Measurements from ENCODE around the gene SDK1. TPM values are rescaled to one million over a fixed set of nuclear protein-coding genes. Genes with fewer than 3 reads are reported as not detected.

Gene SDK1
- total and polyA plus RNA-seq, 8 donors, result 1.6 to 11.2 (median 6.6) TPM

GRCh38 chr7:3564231-3564630 is 263.2 kb downstream of the SDK1 start:
- WGBS, 5 donors, result 79 to 98% (median 91%) methylated on average over 3 of the region's 3 CpGs

GRCh38 chr7:3568516-3568915 is 267.5 kb downstream of the SDK1 start:
- H3K27me3 ChIP-seq, result no peaks in the 10 kb centered on the region
- H3K27ac ChIP-seq, result no peak overlapping the region
- no peaks in the 10 kb centered on the region for H3K9me3 ChIP-seq
- no peak for DNase-seq
- WGBS, 5 donors, result 76 to 93% (median 88%) methylated on average over 1 of the region's 1 CpG
- H3K4me1 ChIP-seq, result no peaks in the 10 kb centered on the region
- intact Hi-C loops (cut with DNase I; ENCODE audit: low total_unique reads), result no loop called here
- no peaks in the 10 kb centered on the region for H3K36me3 ChIP-seq
- TF ChIP-seq CTCF (IDR thresholded peaks at IDR 0.05), result no peak
- TF ChIP-seq EP300 (IDR thresholded peaks at IDR 0.05), result no peak
- TF ChIP-seq POLR2AphosphoS5 (IDR thresholded peaks at IDR 0.05), result no peak
- no peak for TF ChIP-seq POLR2A (IDR thresholded peaks at IDR 0.05)
- H3K4me3 ChIP-seq, result no peak overlapping the region

More at GRCh38 chr7:3564231-3564630, 263.2 kb downstream of the SDK1 start:
- DNase-seq, result no peak
- H3K9me3 ChIP-seq, result no peaks in the 10 kb centered on the region
- TF ChIP-seq POLR2A (IDR thresholded peaks at IDR 0.05) (no peak), POLR2AphosphoS5 (IDR thresholded peaks at IDR 0.05) (no peak)
- no peaks in the 10 kb centered on the region for H3K36me3 ChIP-seq
- H3K4me3 ChIP-seq, result no peak overlapping the region
- H3K27ac ChIP-seq, result no peak overlapping the region
- H3K27me3 ChIP-seq, result no peaks in the 10 kb centered on the region
- intact Hi-C loops (cut with DNase I; ENCODE audit: low total_unique reads), result no loop called here
- peaks cover 0 to 18% (median 3%) of the 10 kb centered on the region in 4 donors for H3K4me1 ChIP-seq

- intact Hi-C loops (cut with DNase I; ENCODE audit: low total_unique reads), result no loop called here
- H3K4me1 ChIP-seq, result no peaks in the 10 kb centered on the region
- no peaks in the 10 kb centered on the region for H3K27me3 ChIP-seq
- no peak overlapping the region for H3K4me3 ChIP-seq
- no peak for DNase-seq
- no peak overlapping the region for H3K27ac ChIP-seq
- H3K9me3 ChIP-seq, result no peaks in the 10 kb centered on the region
- WGBS, 5 donors, result 34 to 60% (median 43%) methylated on average over 3 of the region's 3 CpGs
- no peak for TF ChIP-seq EP300 (IDR thresholded peaks at IDR 0.05)
- TF ChIP-seq POLR2AphosphoS5 (IDR thresholded peaks at IDR 0.05), result no peak
- no peak for TF ChIP-seq POLR2A (IDR thresholded peaks at IDR 0.05)
- no peak for TF ChIP-seq CTCF (IDR thresholded peaks at IDR 0.05)
- no peaks in the 10 kb centered on the region for H3K36me3 ChIP-seq
These were observed 268.6 kb downstream of the SDK1 start for GRCh38 chr7:3569643-3570042.

- Histone ChIP-seq H3K36me3 (no peaks in the 10 kb centered on the region), H3K4me3 (no peak overlapping the region), H3K27me3 (no peaks in the 10 kb centered on the region), H3K27ac (no peak overlapping the region), H3K9me3 (peaks cover 0 to 12% (median under 1%) of the 10 kb centered on the region in 4 donors), H3K4me1 (no peaks in the 10 kb centered on the region)
- 78 to 85% (median 80%) methylated on average over 6 of the region's 6 CpGs for WGBS, 5 donors
- no peak for DNase-seq
- no peak for TF ChIP-seq EP300 (IDR thresholded peaks at IDR 0.05)
- no peak for TF ChIP-seq POLR2A (IDR thresholded peaks at IDR 0.05)
- TF ChIP-seq CTCF (IDR thresholded peaks at IDR 0.05), result no peak
- no peak for TF ChIP-seq POLR2AphosphoS5 (IDR thresholded peaks at IDR 0.05)
- intact Hi-C loops (cut with DNase I; ENCODE audit: low total_unique reads), result no loop called here
These were observed 272.1 kb downstream of the SDK1 start for GRCh38 chr7:3573151-3573550.

- Histone ChIP-seq H3K4me1 (no peaks in the 10 kb centered on the region), H3K27ac (no peak overlapping the region), H3K4me3 (no peak overlapping the region), H3K36me3 (no peaks in the 10 kb centered on the region), H3K27me3 (no peaks in the 10 kb centered on the region), H3K9me3 (peaks cover 0 to 22% (median 3%) of the 10 kb centered on the region in 4 donors)
- intact Hi-C loops (cut with DNase I; ENCODE audit: low total_unique reads), result no loop called here
- 85 to 96% (median 94%) methylated on average over 9 of the region's 9 CpGs for WGBS, 5 donors
- TF ChIP-seq EP300 (IDR thresholded peaks at IDR 0.05) (no peak), POLR2A (IDR thresholded peaks at IDR 0.05) (no peak), CTCF (IDR thresholded peaks at IDR 0.05) (no peak), POLR2AphosphoS5 (IDR thresholded peaks at IDR 0.05) (no peak)
- DNase-seq, result no peak
These were observed 273.3 kb downstream of the SDK1 start for GRCh38 chr7:3574386-3574785.
